GM12878 (cell line): ENCODE measurements around the gene KLHL2. TPM values are rescaled to one million over a fixed set of nuclear protein-coding genes. Genes with fewer than 3 reads are reported as not detected.

Source experiments
- ATAC-seq: fragments of 200-7000 bp; cut with Tn5 transposase; 3 replicates; pipeline ENCODE4 v1.9.1; 2020; ENCODE audit warnings: mild to moderate bottlenecking, moderate library complexity
- BruUV-seq: library from RNA; stranded (reverse); fragments of 400-500 nt; replicated peaks from 2 replicates; lab custom pipeline; 2021; lab: Mats Ljungman, UMichigan
- CTCF ChIA-PET: fragments of 300-600 bp; sonication (Branson Sonifier 250); formaldehyde crosslinking; extraction: SDS; loops from one replicate; lab custom pipeline; 2021; ENCODE audit warnings: inconsistent platforms; lab: Yijun Ruan, JAX
- POLR2A ChIA-PET: fragments of 350-600 bp; formaldehyde crosslinking; extraction: SDS; loops from one replicate; lab custom pipeline; 2021; ENCODE audit warnings: inconsistent platforms; lab: Charles Lee
- RAD21 ChIA-PET: fragments of 300-600 bp; sonication (Branson Sonifier 250); formaldehyde crosslinking; loops from one replicate; lab custom pipeline; 2023; ENCODE audit warnings: antibody characterized with exemption; ENCODE audit not compliant: unreplicated experiment; lab: Charles Lee
- SMC1A ChIA-PET: fragments of 300-600 bp; sonication (Branson Sonifier 250); formaldehyde crosslinking; loops from one replicate; lab custom pipeline; 2023; ENCODE audit not compliant: unreplicated experiment, uncharacterized antibody; lab: Charles Lee
- DNase-seq: peaks from one replicate; pipeline ENCODE4 v3.0.0-alpha.2; 2011; ENCODE audit warnings: low read depth, low spot score
- FAIRE-seq: peaks from 3 replicates; lab custom pipeline; 2011; peaks lifted over from hg19 to GRCh38; lab: Jason Lieb, UNC
- H2AFZ ChIP-seq: 2 replicates; pipeline ENCODE4 v1.6.0; 2011; ENCODE audit warnings: low read depth, low read length, control low read depth; ENCODE audit not compliant: control insufficient read depth
- H3K27ac ChIP-seq: 2 replicates; pipeline ENCODE4 v1.5.1; 2011; ENCODE audit warnings: control low read depth; ENCODE audit not compliant: control insufficient read depth, insufficient read depth
- H3K27me3 ChIP-seq, 2 experiments: replicated peaks in 1 of 2; 2 replicates each; pipeline versions ENCODE4 v1.6.0 to v1.6.1; 2011; ENCODE audit warnings: low read length in 1 of 2; ENCODE audit not compliant: control insufficient read depth in 2 of 2, insufficient read depth in 2 of 2
- H3K36me3 ChIP-seq, 2 experiments: 2 replicates each; pipeline ENCODE4 v1.5.1; 2011; ENCODE audit warnings: low read length in 1 of 2; ENCODE audit not compliant: control insufficient read depth in 2 of 2, insufficient read depth in 2 of 2
- H3K4me1 ChIP-seq: 2 replicates; pipeline ENCODE4 v1.6.1; 2011; ENCODE audit warnings: mild to moderate bottlenecking, low read length, moderate library complexity, mixed read lengths; ENCODE audit not compliant: control insufficient read depth, insufficient read depth
- H3K4me2 ChIP-seq: 2 replicates; pipeline ENCODE4 v1.6.0; 2011; ENCODE audit warnings: control low read depth; ENCODE audit not compliant: control insufficient read depth, insufficient read depth
- H3K4me3 ChIP-seq: fragments of 200-600 bp; sonication (generic); 2 replicates; pipeline ENCODE4 v1.5.1; 2016
- H3K79me2 ChIP-seq: 2 replicates; pipeline ENCODE4 v1.6.0; 2011; ENCODE audit warnings: low read length; ENCODE audit not compliant: control insufficient read depth, insufficient read depth
- H3K9ac ChIP-seq: 2 replicates; pipeline ENCODE4 v1.8.0; 2011; ENCODE audit warnings: low read length, control low read depth, mixed read lengths; ENCODE audit not compliant: control insufficient read depth, insufficient read depth
- H3K9me3 ChIP-seq: replicated peaks from 3 replicates; pipeline ENCODE4 v1.5.1; 2011; ENCODE audit warnings: mild to moderate bottlenecking, low read length; ENCODE audit not compliant: control insufficient read depth, insufficient read depth
- H4K20me1 ChIP-seq: 2 replicates; pipeline ENCODE4 v1.6.0; 2011; ENCODE audit not compliant: control insufficient read depth, insufficient read depth
- CEBPB ChIP-seq, 2 experiments: fragments of 150-350 bp in 1 of 2; IDR thresholded peaks; 2 replicates each; pipeline ENCODE4 v1.6.1; 2012 to 2014; ENCODE audit warnings: low read depth in 2 of 2, low read length in 2 of 2, borderline replicate concordance in 1 of 2, inconsistent platforms in 1 of 2
- FOS ChIP-seq: IDR thresholded peaks from 3 replicates; pipeline ENCODE4 v1.6.1; 2011; ENCODE audit warnings: borderline replicate concordance; ENCODE audit not compliant: insufficient read length; ENCODE audit errors: extremely low read depth
- FOXM1 ChIP-seq: IDR thresholded peaks from 2 replicates; pipeline ENCODE4 v1.6.1; 2012; ENCODE audit warnings: low read depth, mild to moderate bottlenecking, inconsistent platforms, low read length, moderate library complexity
- IRF4 ChIP-seq: IDR thresholded peaks from 2 replicates; pipeline ENCODE4 v1.6.1; 2011; ENCODE audit warnings: low read depth, low read length
- MXI1 ChIP-seq: fragments of 150-350 bp; IDR thresholded peaks from 2 replicates; pipeline ENCODE4 v1.6.1; 2011; ENCODE audit warnings: low read depth, mild to moderate bottlenecking, inconsistent platforms, low read length, improper control_type of control experiment
- RFX5 ChIP-seq: IDR thresholded peaks from 2 replicates; pipeline ENCODE4 v1.6.1; 2011; ENCODE audit warnings: low read depth, low read length, improper control_type of control experiment
- SMAD5 ChIP-seq: IDR thresholded peaks from 2 replicates; pipeline ENCODE4 v1.6.1; 2016; ENCODE audit warnings: antibody characterized with exemption, low read depth
- SP1 ChIP-seq: IDR thresholded peaks from one replicate; pipeline ENCODE4 v1.6.1; 2011; ENCODE audit warnings: low read depth, low read length
- SPI1 ChIP-seq: IDR thresholded peaks from 2 replicates; pipeline ENCODE4 v1.6.1; 2011; ENCODE audit warnings: low read depth, mild to moderate bottlenecking, low read length, moderate library complexity, borderline replicate concordance; ENCODE audit not compliant: insufficient read depth
- STAT3 ChIP-seq: IDR thresholded peaks from 2 replicates; pipeline ENCODE4 v1.6.1; 2011; ENCODE audit warnings: low read depth, low read length, improper control_type of control experiment
- TCF3 ChIP-seq: IDR thresholded peaks from 2 replicates; pipeline ENCODE4 v1.6.1; 2012; ENCODE audit warnings: low read depth, mild to moderate bottlenecking, low read length, borderline replicate concordance; ENCODE audit not compliant: insufficient read depth
- TCF7 ChIP-seq: IDR thresholded peaks from 2 replicates; pipeline ENCODE4 v1.6.1; 2014; ENCODE audit warnings: antibody characterized with exemption, borderline replicate concordance
- WGBS: methylation state at CpG from one replicate; pipeline ENCODE4 v1.1.6; 2016; ENCODE audit warnings: low lambda C conversion rate; ENCODE audit not compliant: insufficient replicate concordance, insufficient coverage; ENCODE audit errors: missing lambda C conversion rate; 5-methylcytosine and 5-hydroxymethylcytosine counted together
- in situ Hi-C: fragments of 300-500 bp; cut with MboI; formaldehyde crosslinking; loops from 9 replicates; pipeline ENCODE4 v1.14.3; 2018; ENCODE audit warnings: mixed read lengths
- intact Hi-C: fragments of 100-400 bp; cut with micrococcal nuclease; formaldehyde crosslinking; loops from one replicate; pipeline ENCODE4 v1.14.2; 2022; ENCODE audit not compliant: unreplicated experiment
- polyA plus RNA-seq, 11 experiments: library from polyadenylated mRNA; depleted of rRNA in 4 of 11; unstranded in 6 of 11; stranded (reverse) in 5 of 11; fragments of >200 nt; fragmentation: Nextera tagmentation in 4 of 11; fragmentation: Illumina TruSeq in 1 of 11; extraction: Ambion mirVana in 4 of 11; extraction: Trizol in 1 of 11; gene quantifications; 1 replicate in 1 of 11; 2 replicates in 10 of 11; pipeline versions ENCODE4 v1.2.1 to v1.2.3, GENCODE V29; 2011 to 2016; ENCODE audit warnings: inconsistent platforms in 2 of 11, missing spikeins in 2 of 11, low read depth in 1 of 11
- total RNA-seq, 4 experiments: library from RNA; depleted of rRNA in 3 of 4; stranded (reverse); fragments of >200 nt in 3 of 4; fragmentation: Illumina TruSeq in 1 of 4; extraction: Trizol in 1 of 4; gene quantifications; 2 replicates each; pipeline versions ENCODE4 v1.2.1 to v1.2.3, GENCODE V29; 2013 to 2021
- TF ChIP-seq, protein P1 (sequence below): fragments of 450-650 bp; IDR thresholded peaks from 2 replicates; pipeline ENCODE4 v1.6.1; 2017; ENCODE audit warnings: mild to moderate bottlenecking, moderate library complexity
- TF ChIP-seq, protein P2 (sequence below): fragments of 450-650 bp; IDR thresholded peaks from 2 replicates; pipeline ENCODE4 v1.6.1; 2016; ENCODE audit warnings: mild to moderate bottlenecking

The KLHL2 gene
- total and polyA plus RNA-seq, 10 of the 15 experiments (the other 5 are each of a cell fraction or from before 2014, with no cell fraction given), result 4.8 to 22.8 (median 12.9) TPM

DNA sequence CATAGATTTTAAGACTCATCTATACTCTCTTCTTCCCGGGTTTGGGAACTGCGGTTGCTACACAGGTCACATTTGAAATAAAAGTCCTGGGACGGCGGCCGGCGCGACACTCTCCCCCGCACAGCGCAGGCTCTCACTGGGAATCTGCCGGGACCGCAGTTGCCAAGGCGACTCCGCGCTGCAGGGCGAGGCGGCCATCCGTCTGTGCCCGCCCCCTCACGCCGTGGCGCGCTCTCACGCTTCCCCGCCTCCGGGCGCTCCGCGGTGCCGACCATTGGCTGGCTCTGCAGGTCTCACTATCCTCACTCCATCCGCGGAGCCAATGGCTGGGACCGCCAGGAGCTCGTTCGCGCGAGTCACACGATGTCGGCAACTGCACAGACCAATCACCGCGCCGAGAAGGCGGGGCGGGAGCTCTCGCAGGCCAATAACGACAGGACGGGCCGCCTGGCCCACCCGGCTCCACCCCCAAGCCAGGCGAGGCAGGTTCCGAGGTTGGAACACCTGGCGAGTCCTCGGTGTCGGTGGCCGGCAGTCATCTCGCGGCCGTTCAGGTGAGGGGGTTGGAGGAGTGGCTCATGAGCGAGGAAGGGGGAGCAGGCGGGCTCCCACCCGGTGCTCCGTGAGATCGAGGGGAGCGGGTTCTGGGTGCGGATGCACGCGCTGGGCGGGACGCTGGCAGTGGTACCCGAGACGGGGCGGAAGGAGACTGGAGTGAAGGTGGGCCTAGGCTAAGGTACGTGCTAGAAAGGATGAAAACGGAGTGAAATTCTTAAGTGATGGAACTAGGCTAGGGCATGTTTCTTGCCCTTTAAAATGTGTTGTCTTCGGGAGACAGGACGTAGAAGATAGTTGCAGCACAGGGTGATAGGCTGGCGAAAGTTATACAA, 120.1 kb downstream of the KLHL2 start, which contains the start of gene MSMO1:
Gene MSMO1, plus strand, starts transcription at position 459 of the 890 bp plus-strand sequence. CDS start 5,702 bp downstream, outside the sequence.
- no peaks in the 10 kb centered on the region for H4K20me1 ChIP-seq
- no peaks in the 10 kb centered on the region for H3K27me3 ChIP-seq
- WGBS, result 1% methylated on average over 76 of the region's 76 CpGs
- no TSS peak for BruUV-seq
- peaks cover 50% of the 10 kb centered on the region for H3K79me2 ChIP-seq
- ChIA-PET CTCF (interaction anchor here (0.6 to 1.9 kb wide), 9 partner anchors 8 to 392 kb away, joined by 3 to 8 read pairs (median 3); partner anchors contain the start of genes KLHL2 and TMEM192), SMC1A (interaction anchor here (0.6 to 4.5 kb wide), 7 partner anchors 11 to 149 kb away, joined by 3 to 17 read pairs (median 5); no protein-coding TSS in a partner anchor), RAD21 (interaction anchor here (0.7 to 2.6 kb wide), 11 partner anchors 9 to 196 kb away, joined by 3 to 11 read pairs (median 4); no protein-coding TSS in a partner anchor), POLR2A (interaction anchor here (0.6 to 3.7 kb wide), 13 partner anchors 9 to 724 kb away, joined by 3 to 24 read pairs (median 4); no protein-coding TSS in a partner anchor)
- H3K36me3 ChIP-seq, result peaks cover 0 to 4% of the 10 kb centered on the region in 2 experiments; a peak in 2 of 4 replicates
- in situ Hi-C loops, result no loop called here
- peak within 1 kb of the TSS; percentile 88 for H3K4me2 ChIP-seq
- H3K9ac ChIP-seq, result peak within 1 kb of the TSS; percentile 78
- FAIRE-seq, result peak; percentile 91
- H3K4me3 ChIP-seq, result peak within 1 kb of the TSS; percentile 97
- ATAC-seq, result peak; percentile 97
- H2AFZ ChIP-seq, result peak within 1 kb of the TSS; percentile 83
- peaks cover 2% of the 10 kb centered on the region; the same call in 1 of the 3 replicates for H3K9me3 ChIP-seq
- peak; percentile 96 for DNase-seq
- intact Hi-C loops, result loop anchor here (2.0 to 5.0 kb wide), 3 partner anchors 121 to 215 kb away; partner anchors contain the start of genes KLHL2 and TMEM192
- peaks cover 4% of the 10 kb centered on the region for H3K4me1 ChIP-seq
- H3K27ac ChIP-seq, result peak within 1 kb of the TSS; percentile 70
- TF ChIP-seq TCF3, result peak; percentile 91; the same call in 1 of the 2 replicates
- TF ChIP-seq SP1, result peak; percentile 100
- TF ChIP-seq SPI1, result no peak
- TF ChIP-seq RFX5, result peak; percentile 87
- TF ChIP-seq CEBPB (IDR thresholded peaks at IDR 0.05; ENCODE audit: borderline replicate concordance in 1 of 2, low read depth in 2 of 2, low read length in 2 of 2), result no peak
- no peak for TF ChIP-seq TCF7
- TF ChIP-seq IRF4, result 0 out of 2 replicates have a peak, but pooled peaks have one; percentile 25
- TF ChIP-seq, protein P1, sequence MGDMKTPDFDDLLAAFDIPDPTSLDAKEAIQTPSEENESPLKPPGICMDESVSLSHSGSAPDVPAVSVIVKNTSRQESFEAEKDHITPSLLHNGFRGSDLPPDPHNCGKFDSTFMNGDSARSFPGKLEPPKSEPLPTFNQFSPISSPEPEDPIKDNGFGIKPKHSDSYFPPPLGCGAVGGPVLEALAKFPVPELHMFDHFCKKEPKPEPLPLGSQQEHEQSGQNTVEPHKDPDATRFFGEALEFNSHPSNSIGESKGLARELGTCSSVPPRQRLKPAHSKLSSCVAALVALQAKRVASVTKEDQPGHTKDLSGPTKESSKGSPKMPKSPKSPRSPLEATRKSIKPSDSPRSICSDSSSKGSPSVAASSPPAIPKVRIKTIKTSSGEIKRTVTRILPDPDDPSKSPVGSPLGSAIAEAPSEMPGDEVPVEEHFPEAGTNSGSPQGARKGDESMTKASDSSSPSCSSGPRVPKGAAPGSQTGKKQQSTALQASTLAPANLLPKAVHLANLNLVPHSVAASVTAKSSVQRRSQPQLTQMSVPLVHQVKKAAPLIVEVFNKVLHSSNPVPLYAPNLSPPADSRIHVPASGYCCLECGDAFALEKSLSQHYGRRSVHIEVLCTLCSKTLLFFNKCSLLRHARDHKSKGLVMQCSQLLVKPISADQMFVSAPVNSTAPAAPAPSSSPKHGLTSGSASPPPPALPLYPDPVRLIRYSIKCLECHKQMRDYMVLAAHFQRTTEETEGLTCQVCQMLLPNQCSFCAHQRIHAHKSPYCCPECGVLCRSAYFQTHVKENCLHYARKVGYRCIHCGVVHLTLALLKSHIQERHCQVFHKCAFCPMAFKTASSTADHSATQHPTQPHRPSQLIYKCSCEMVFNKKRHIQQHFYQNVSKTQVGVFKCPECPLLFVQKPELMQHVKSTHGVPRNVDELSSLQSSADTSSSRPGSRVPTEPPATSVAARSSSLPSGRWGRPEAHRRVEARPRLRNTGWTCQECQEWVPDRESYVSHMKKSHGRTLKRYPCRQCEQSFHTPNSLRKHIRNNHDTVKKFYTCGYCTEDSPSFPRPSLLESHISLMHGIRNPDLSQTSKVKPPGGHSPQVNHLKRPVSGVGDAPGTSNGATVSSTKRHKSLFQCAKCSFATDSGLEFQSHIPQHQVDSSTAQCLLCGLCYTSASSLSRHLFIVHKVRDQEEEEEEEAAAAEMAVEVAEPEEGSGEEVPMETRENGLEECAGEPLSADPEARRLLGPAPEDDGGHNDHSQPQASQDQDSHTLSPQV, result no peak
- no peak for TF ChIP-seq STAT3
- TF ChIP-seq SMAD5, result 0 out of 2 replicates have a peak, but pooled peaks have one; percentile 41
- no peak for TF ChIP-seq FOXM1
- TF ChIP-seq, protein P2, sequence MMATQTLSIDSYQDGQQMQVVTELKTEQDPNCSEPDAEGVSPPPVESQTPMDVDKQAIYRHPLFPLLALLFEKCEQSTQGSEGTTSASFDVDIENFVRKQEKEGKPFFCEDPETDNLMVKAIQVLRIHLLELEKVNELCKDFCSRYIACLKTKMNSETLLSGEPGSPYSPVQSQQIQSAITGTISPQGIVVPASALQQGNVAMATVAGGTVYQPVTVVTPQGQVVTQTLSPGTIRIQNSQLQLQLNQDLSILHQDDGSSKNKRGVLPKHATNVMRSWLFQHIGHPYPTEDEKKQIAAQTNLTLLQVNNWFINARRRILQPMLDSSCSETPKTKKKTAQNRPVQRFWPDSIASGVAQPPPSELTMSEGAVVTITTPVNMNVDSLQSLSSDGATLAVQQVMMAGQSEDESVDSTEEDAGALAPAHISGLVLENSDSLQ, result peak; percentile 97
- TF ChIP-seq MXI1, result peak; percentile 83
- peak; percentile 95 for TF ChIP-seq FOS
